ENCODE results near the gene PRR15.

DNA sequence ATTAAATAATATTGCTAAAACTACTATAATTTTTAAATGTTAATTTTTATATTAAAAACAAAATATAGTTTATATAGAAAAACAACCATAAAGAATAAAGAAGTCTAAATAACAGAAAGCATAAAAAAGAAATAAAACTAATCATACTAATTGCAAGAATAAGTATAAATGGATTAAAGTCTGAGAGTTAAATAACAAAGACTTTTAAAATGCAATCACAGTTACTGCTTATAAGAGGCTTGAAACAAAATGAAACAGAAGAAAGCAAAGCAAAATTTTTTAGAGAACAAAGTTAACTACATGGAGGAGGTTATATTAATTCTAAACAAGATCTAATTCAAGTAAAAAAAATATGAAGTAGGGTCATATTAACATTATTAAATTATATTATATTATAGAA, 41.1 kb downstream of the PRR15 start:
- TF ChIP-seq, protein P1, sequence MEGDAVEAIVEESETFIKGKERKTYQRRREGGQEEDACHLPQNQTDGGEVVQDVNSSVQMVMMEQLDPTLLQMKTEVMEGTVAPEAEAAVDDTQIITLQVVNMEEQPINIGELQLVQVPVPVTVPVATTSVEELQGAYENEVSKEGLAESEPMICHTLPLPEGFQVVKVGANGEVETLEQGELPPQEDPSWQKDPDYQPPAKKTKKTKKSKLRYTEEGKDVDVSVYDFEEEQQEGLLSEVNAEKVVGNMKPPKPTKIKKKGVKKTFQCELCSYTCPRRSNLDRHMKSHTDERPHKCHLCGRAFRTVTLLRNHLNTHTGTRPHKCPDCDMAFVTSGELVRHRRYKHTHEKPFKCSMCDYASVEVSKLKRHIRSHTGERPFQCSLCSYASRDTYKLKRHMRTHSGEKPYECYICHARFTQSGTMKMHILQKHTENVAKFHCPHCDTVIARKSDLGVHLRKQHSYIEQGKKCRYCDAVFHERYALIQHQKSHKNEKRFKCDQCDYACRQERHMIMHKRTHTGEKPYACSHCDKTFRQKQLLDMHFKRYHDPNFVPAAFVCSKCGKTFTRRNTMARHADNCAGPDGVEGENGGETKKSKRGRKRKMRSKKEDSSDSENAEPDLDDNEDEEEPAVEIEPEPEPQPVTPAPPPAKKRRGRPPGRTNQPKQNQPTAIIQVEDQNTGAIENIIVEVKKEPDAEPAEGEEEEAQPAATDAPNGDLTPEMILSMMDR (IDR thresholded peaks at IDR 0.05), result no peak
- no peak for TF ChIP-seq POLR2A (IDR thresholded peaks at IDR 0.05)
